ENCODE results near the gene TMEM126A.

- TF ChIP-seq FOXK1 (CRISPR knock-in tag; IDR thresholded peaks at IDR 0.05; ENCODE audit: borderline replicate concordance, low read depth) (no peak), MXI1 (IDR thresholded peaks at IDR 0.05; ENCODE audit: borderline replicate concordance, low read depth, low read length) (no peak), MZF1 (CRISPR knock-in tag; IDR thresholded peaks at IDR 0.05; ENCODE audit: borderline replicate concordance) (no peak)
Observed at GRCh38 chr11:85680897-85681296, 33.1 kb downstream of the TMEM126A start.

Data from HepG2 (cell line).